ENCODE results near the gene NCAPD3. TPM values are rescaled to one million over a fixed set of nuclear protein-coding genes. Genes with fewer than 3 reads are reported as not detected.

The NCAPD3 gene
- total and polyA plus RNA-seq, 9 of the 15 experiments (the other 6 are each of a cell fraction or from before 2014, with no cell fraction given), result 23.6 to 80.6 (median 58.6) TPM

DNA sequence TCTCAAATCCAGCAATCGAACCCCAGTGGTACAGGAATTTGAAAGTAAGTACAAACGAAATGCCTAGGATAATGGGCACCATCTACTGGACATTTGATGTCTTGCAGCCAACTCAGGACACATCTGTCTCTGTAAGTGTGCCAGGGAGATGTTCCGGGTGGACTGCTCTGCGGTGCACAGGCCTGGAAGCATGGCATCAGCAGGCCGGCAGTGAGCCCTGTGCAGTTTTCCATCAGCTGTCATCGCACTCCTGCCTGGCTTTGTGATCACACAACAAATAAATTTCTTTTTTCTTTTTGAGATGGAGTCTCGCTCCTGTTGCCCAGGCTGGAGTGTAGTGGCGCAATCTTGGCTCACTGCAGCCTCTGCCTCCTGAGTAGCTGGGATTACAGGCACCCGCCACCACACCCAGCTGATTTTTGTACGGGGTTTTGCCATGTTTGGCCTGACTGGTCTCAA lies 83.9 kb downstream of the NCAPD3 start (continued):
- TF ChIP-seq, protein P1, sequence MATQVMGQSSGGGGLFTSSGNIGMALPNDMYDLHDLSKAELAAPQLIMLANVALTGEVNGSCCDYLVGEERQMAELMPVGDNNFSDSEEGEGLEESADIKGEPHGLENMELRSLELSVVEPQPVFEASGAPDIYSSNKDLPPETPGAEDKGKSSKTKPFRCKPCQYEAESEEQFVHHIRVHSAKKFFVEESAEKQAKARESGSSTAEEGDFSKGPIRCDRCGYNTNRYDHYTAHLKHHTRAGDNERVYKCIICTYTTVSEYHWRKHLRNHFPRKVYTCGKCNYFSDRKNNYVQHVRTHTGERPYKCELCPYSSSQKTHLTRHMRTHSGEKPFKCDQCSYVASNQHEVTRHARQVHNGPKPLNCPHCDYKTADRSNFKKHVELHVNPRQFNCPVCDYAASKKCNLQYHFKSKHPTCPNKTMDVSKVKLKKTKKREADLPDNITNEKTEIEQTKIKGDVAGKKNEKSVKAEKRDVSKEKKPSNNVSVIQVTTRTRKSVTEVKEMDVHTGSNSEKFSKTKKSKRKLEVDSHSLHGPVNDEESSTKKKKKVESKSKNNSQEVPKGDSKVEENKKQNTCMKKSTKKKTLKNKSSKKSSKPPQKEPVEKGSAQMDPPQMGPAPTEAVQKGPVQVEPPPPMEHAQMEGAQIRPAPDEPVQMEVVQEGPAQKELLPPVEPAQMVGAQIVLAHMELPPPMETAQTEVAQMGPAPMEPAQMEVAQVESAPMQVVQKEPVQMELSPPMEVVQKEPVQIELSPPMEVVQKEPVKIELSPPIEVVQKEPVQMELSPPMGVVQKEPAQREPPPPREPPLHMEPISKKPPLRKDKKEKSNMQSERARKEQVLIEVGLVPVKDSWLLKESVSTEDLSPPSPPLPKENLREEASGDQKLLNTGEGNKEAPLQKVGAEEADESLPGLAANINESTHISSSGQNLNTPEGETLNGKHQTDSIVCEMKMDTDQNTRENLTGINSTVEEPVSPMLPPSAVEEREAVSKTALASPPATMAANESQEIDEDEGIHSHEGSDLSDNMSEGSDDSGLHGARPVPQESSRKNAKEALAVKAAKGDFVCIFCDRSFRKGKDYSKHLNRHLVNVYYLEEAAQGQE (IDR thresholded peaks at IDR 0.05; ENCODE audit: borderline replicate concordance), result peak; percentile 57; the same call in 1 of the 2 replicates
- TF ChIP-seq, protein P1 (CRISPR knock-in tag; IDR thresholded peaks at IDR 0.05; ENCODE audit: low read depth), result no peak
- peak; percentile 63 to 70 for TF ChIP-seq RAD21 (CRISPR knock-in tag; conservative IDR thresholded peaks at IDR 0.05 in 1 of 2, IDR thresholded peaks at IDR 0.05 in 1 of 2)
- no peak for TF ChIP-seq ZBTB9 (CRISPR knock-in tag; IDR thresholded peaks at IDR 0.05)
- TF ChIP-seq, protein P2, sequence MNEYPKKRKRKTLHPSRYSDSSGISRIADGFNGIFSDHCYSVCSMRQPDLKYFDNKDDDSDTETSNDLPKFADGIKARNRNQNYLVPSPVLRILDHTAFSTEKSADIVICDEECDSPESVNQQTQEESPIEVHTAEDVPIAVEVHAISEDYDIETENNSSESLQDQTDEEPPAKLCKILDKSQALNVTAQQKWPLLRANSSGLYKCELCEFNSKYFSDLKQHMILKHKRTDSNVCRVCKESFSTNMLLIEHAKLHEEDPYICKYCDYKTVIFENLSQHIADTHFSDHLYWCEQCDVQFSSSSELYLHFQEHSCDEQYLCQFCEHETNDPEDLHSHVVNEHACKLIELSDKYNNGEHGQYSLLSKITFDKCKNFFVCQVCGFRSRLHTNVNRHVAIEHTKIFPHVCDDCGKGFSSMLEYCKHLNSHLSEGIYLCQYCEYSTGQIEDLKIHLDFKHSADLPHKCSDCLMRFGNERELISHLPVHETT (CRISPR knock-in tag; conservative IDR thresholded peaks at IDR 0.05 in 1 of 2, IDR thresholded peaks at IDR 0.05 in 1 of 2), result no peak
- TF ChIP-seq MED1 (CRISPR knock-in tag; IDR thresholded peaks at IDR 0.05; ENCODE audit: borderline replicate concordance), result no peak
